ENCODE data around the gene PTPN2. TPM values are rescaled to one million over a fixed set of nuclear protein-coding genes. Genes with fewer than 3 reads are reported as not detected.

PTPN2 gene
- total RNA-seq, 1 donor from 2014 or later, result 11.0 TPM

DNA sequence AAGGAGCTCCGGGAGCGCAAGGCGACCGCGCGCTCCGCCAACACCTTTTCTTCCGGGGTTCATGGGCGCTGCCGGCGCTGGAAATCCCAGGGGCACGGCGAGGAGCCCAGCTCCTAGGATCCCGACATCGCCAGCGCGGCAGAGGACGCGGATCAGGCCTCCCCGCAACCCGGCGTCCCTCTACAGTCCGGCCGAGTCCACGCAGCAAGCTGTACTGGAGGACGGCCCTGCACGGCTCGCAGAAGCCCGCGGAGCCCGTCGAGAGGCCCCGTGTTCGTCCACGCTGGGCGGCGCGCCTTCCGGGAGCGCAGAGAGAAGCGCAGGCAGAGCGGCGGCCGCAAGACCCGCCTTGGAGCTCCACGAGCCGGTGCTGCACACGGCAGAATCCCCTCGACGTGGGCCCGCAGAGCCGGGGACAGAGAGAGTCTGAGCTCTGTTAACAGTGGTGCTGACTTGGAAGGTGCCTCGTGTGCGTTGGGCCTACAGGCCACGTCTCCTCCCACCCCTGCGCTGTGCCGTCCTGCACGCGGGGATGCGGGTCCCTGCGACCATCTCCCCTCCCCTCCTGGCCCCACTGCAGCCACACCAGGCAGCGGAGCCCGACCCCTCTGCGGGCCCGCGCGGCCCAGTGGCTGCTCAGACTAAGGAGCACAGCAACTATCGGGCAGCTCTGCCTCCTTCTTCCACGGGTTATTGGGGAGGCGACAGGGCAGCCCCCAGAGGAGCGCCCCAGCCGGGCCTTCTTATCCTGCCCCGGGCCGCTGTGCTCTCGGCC, 28.1 kb upstream of the PTPN2 start:
- intact Hi-C loops (cut with micrococcal nuclease), result no loop called here
- Histone ChIP-seq H3K36me3 (no peaks in the 10 kb centered on the region), H3K27me3 (ENCODE audit: low read depth) (peaks cover 50% of the 10 kb centered on the region), H3K4me3 (peak overlapping the region; percentile 62), H3K9me3 (replicated peaks) (peaks cover 12% of the 10 kb centered on the region), H3K27ac (replicated peaks) (no peak overlapping the region), H3K4me1 (peaks cover 28% of the 10 kb centered on the region)
- no peak for DNase-seq
- TF ChIP-seq, protein P1, sequence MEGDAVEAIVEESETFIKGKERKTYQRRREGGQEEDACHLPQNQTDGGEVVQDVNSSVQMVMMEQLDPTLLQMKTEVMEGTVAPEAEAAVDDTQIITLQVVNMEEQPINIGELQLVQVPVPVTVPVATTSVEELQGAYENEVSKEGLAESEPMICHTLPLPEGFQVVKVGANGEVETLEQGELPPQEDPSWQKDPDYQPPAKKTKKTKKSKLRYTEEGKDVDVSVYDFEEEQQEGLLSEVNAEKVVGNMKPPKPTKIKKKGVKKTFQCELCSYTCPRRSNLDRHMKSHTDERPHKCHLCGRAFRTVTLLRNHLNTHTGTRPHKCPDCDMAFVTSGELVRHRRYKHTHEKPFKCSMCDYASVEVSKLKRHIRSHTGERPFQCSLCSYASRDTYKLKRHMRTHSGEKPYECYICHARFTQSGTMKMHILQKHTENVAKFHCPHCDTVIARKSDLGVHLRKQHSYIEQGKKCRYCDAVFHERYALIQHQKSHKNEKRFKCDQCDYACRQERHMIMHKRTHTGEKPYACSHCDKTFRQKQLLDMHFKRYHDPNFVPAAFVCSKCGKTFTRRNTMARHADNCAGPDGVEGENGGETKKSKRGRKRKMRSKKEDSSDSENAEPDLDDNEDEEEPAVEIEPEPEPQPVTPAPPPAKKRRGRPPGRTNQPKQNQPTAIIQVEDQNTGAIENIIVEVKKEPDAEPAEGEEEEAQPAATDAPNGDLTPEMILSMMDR (IDR thresholded peaks at IDR 0.05; ENCODE audit: borderline replicate concordance), result no peak

GRCh38 chr18:12911025-12911928, 27.2 kb upstream of the PTPN2 start:
- no peak overlapping the region for H3K27ac ChIP-seq (replicated peaks)

GRCh38 chr18:12908706-12909105, 24.7 kb upstream of the PTPN2 start:
- Histone ChIP-seq H3K36me3 (no peaks in the 10 kb centered on the region), H3K4me3 (no peak overlapping the region), H3K9me3 (replicated peaks) (peaks cover 5% of the 10 kb centered on the region), H3K27me3 (ENCODE audit: low read depth) (peaks cover 57% of the 10 kb centered on the region), H3K27ac (replicated peaks) (no peak overlapping the region), H3K4me1 (peaks cover 39% of the 10 kb centered on the region)
- no peak for DNase-seq
- TF ChIP-seq, protein P1 (IDR thresholded peaks at IDR 0.05; ENCODE audit: borderline replicate concordance), result no peak
- intact Hi-C loops (cut with micrococcal nuclease), result no loop called here

More at GRCh38 chr18:12911025-12911928, 27.2 kb upstream of the PTPN2 start:
- TF ChIP-seq, protein P1 (IDR thresholded peaks at IDR 0.05; ENCODE audit: borderline replicate concordance), result no peak
- H3K4me1 ChIP-seq, result peaks cover 33% of the 10 kb centered on the region
- peaks cover 12% of the 10 kb centered on the region for H3K9me3 ChIP-seq (replicated peaks)
- H3K27me3 ChIP-seq (ENCODE audit: low read depth), result peaks cover 57% of the 10 kb centered on the region
- intact Hi-C loops (cut with micrococcal nuclease), result no loop called here
- peak; percentile 32 for DNase-seq
- H3K36me3 ChIP-seq, result no peaks in the 10 kb centered on the region
- H3K4me3 ChIP-seq, result peak overlapping the region; percentile 62

DNA sequence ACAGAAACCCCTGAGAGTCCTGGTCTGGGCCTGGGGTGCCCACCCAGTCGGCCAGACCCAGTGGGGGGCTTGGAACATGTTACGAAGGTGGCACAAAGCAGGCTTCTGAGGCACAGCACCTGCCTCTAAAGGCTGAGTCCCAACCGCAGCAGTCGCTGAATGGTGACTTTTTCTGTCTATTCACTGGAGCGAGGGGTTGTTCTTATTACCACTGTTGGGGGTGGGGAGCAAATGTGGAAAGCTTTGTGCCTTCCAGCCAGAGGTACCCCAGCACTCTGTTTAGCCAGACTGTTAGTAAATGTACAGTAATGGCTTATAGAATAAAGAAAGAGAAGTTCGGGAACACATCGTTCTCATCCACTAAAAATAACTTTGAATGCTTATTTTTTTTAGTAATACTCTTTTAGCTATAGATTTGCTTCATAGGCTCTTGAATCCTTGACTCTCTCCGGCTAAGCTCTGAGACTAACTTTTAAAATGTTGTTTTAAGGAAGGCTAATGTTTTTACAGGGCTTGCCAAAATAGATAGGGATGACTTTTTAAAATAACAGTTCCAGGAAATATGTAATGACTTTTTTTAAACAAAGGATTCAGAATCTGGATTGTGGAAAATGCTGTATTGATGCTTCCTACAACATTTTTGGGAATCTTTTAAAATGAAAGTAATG, 23.4 kb upstream of the PTPN2 start:
- Histone ChIP-seq H3K4me1 (peaks cover 39% of the 10 kb centered on the region), H3K36me3 (no peaks in the 10 kb centered on the region), H3K4me3 (peak overlapping the region; percentile 32), H3K27me3 (ENCODE audit: low read depth) (peaks cover 53% of the 10 kb centered on the region), H3K9me3 (replicated peaks) (no peaks in the 10 kb centered on the region), H3K27ac (replicated peaks) (peak overlapping the region; percentile 68)
- no peak for DNase-seq
- TF ChIP-seq, protein P1 (IDR thresholded peaks at IDR 0.05; ENCODE audit: borderline replicate concordance), result no peak
- intact Hi-C loops (cut with micrococcal nuclease), result no loop called here

- H3K9me3 ChIP-seq (replicated peaks), result no peaks in the 10 kb centered on the region
- H3K27ac ChIP-seq (replicated peaks), result peak overlapping the region; percentile 68
- H3K4me1 ChIP-seq, result peaks cover 34% of the 10 kb centered on the region
- no peak overlapping the region for H3K4me3 ChIP-seq
- DNase-seq, result no peak
- intact Hi-C loops (cut with micrococcal nuclease), result no loop called here
- no peaks in the 10 kb centered on the region for H3K36me3 ChIP-seq
- H3K27me3 ChIP-seq (ENCODE audit: low read depth), result peaks cover 47% of the 10 kb centered on the region
- TF ChIP-seq, protein P1 (IDR thresholded peaks at IDR 0.05; ENCODE audit: borderline replicate concordance), result no peak
Measured at GRCh38 chr18:12906773-12907172, 22.7 kb upstream of the PTPN2 start.
